HepG2 (cell line): ENCODE results near the gene THAP3. TPM values are rescaled to one million over a fixed set of nuclear protein-coding genes. Genes with fewer than 3 reads are reported as not detected.

Source experiments
- KIAA2018 ChIP-seq: sonication (generic); formaldehyde crosslinking; IDR thresholded peaks from 2 replicates; pipeline ENCODE4 v1.5.0; 2020; ENCODE audit warnings: mild to moderate bottlenecking, missing genetic modification reagents, borderline replicate concordance
- SNAPC5 ChIP-seq: sonication (generic); formaldehyde crosslinking; IDR thresholded peaks from 2 replicates; pipeline ENCODE4 v1.8.1; 2023; ENCODE audit warnings: mild to moderate bottlenecking, missing genetic modification reagents, borderline replicate concordance
- polyA plus RNA-seq, 8 experiments: library from polyadenylated mRNA; depleted of rRNA in 3 of 8; stranded (reverse) in 7 of 8; unstranded in 1 of 8; fragments of >200 nt; fragmentation: Illumina TruSeq in 4 of 8; extraction: Trizol in 4 of 8; gene quantifications; 2 replicates each; pipeline versions ENCODE4 v1.2.1 to v1.2.3, GENCODE V29; 2011 to 2016; ENCODE audit warnings: low read depth in 4 of 8, missing spikeins in 1 of 8, mixed read lengths in 1 of 8; ENCODE audit not compliant: insufficient read depth in 1 of 8
- total RNA-seq, 5 experiments: library from RNA; depleted of rRNA; stranded (reverse); fragments of >200 nt; fragmentation: Illumina TruSeq; extraction: Trizol; gene quantifications; 2 replicates each; pipeline ENCODE4 v1.2.3, GENCODE V29; 2016; ENCODE audit warnings: low read depth in 1 of 5

Gene THAP3
- total and polyA plus RNA-seq, 2 of the 13 experiments (the other 11 are each of a cell fraction or from before 2014, with no cell fraction given), result 10.3 to 14.9 TPM

- TF ChIP-seq KIAA2018 (CRISPR knock-in tag), result no peak
- TF ChIP-seq SNAPC5 (CRISPR knock-in tag), result no peak
- TF ChIP-seq, all 625 proteins: peak for 0
Observed at GRCh38 chr1:6675941-6676340, 51.3 kb downstream of the THAP3 start (continued).

Other genes starting within 250 kb of the THAP3 start
- 33.0 and 43.2 TPM in 2 replicates for gene ACOT7, start 231.1 kb upstream of the THAP3 start, total RNA-seq (2016; rRNA removed; fragmentation: Illumina TruSeq; extraction: Trizol)
- 47.6 and 55.8 TPM in 2 replicates for gene ACOT7, start 231.1 kb upstream of the THAP3 start, polyA plus RNA-seq (2011; rRNA removed)
- gene HES2, start 204.9 kb upstream of the THAP3 start, total RNA-seq (2016; rRNA removed; fragmentation: Illumina TruSeq; extraction: Trizol), result 0.10 and 0.11 TPM in 2 replicates
- 0.13 and 0.17 TPM in 2 replicates for gene HES2, start 204.9 kb upstream of the THAP3 start, polyA plus RNA-seq (2011; rRNA removed)
- 38.5 and 48.6 TPM in 2 replicates for gene ESPN, start 200.1 kb upstream of the THAP3 start, total RNA-seq (2016; rRNA removed; fragmentation: Illumina TruSeq; extraction: Trizol)
- 54.2 and 70.4 TPM in 2 replicates for gene ESPN, start 200.1 kb upstream of the THAP3 start, polyA plus RNA-seq (2011; rRNA removed)
- 0.55 and 1.5 TPM in 2 replicates for gene TNFRSF25, start 158.7 kb upstream of the THAP3 start, total RNA-seq (2016; rRNA removed; fragmentation: Illumina TruSeq; extraction: Trizol)
- 1.4 and 1.6 TPM in 2 replicates for gene TNFRSF25, start 158.7 kb upstream of the THAP3 start, polyA plus RNA-seq (2011; rRNA removed)
- gene PLEKHG5, start 133.2 kb upstream of the THAP3 start, total RNA-seq (2016; rRNA removed; fragmentation: Illumina TruSeq; extraction: Trizol), result 1.9 and 3.5 TPM in 2 replicates
- 1.9 and 2.6 TPM in 2 replicates for gene PLEKHG5, start 133.2 kb upstream of the THAP3 start, polyA plus RNA-seq (2011; rRNA removed)
- 20.2 and 24.7 TPM in 2 replicates for gene NOL9, start 70.4 kb upstream of the THAP3 start, total RNA-seq (2016; rRNA removed; fragmentation: Illumina TruSeq; extraction: Trizol)
- gene NOL9, start 70.4 kb upstream of the THAP3 start, polyA plus RNA-seq (2011; rRNA removed), result 13.0 and 18.0 TPM in 2 replicates
- gene TAS1R1, start 69.6 kb upstream of the THAP3 start, total RNA-seq (2016; rRNA removed; fragmentation: Illumina TruSeq; extraction: Trizol), result 0.98 and 1.4 TPM in 2 replicates
- 1.6 and 1.9 TPM in 2 replicates for gene TAS1R1, start 69.6 kb upstream of the THAP3 start, polyA plus RNA-seq (2011; rRNA removed)
- 13.8 and 17.1 TPM in 2 replicates for gene ZBTB48, start 44.9 kb upstream of the THAP3 start, total RNA-seq (2016; rRNA removed; fragmentation: Illumina TruSeq; extraction: Trizol)
- gene ZBTB48, start 44.9 kb upstream of the THAP3 start, polyA plus RNA-seq (2011; rRNA removed), result 13.0 and 18.1 TPM in 2 replicates
- 20.9 and 25.0 TPM in 2 replicates for gene KLHL21, start 22.0 kb upstream of the THAP3 start, total RNA-seq (2016; rRNA removed; fragmentation: Illumina TruSeq; extraction: Trizol)
- gene KLHL21, start 22.0 kb upstream of the THAP3 start, polyA plus RNA-seq (2011; rRNA removed), result 14.8 and 19.9 TPM in 2 replicates
- 7.4 and 8.4 TPM in 2 replicates for gene PHF13, start 11.1 kb upstream of the THAP3 start, total RNA-seq (2016; rRNA removed; fragmentation: Illumina TruSeq; extraction: Trizol)
- gene PHF13, start 11.1 kb upstream of the THAP3 start, polyA plus RNA-seq (2011; rRNA removed), result 4.7 and 6.1 TPM in 2 replicates
- gene DNAJC11, start 76.9 kb downstream of the THAP3 start, total RNA-seq (2016; rRNA removed; fragmentation: Illumina TruSeq; extraction: Trizol), result 47.6 and 56.8 TPM in 2 replicates
- 24.0 and 25.1 TPM in 2 replicates for gene DNAJC11, start 76.9 kb downstream of the THAP3 start, polyA plus RNA-seq (2011; rRNA removed)
- 36.4 and 36.7 TPM in 2 replicates for gene CAMTA1, start 160.6 kb downstream of the THAP3 start, total RNA-seq (2016; rRNA removed; fragmentation: Illumina TruSeq; extraction: Trizol)
- 22.4 and 25.0 TPM in 2 replicates for gene CAMTA1, start 160.6 kb downstream of the THAP3 start, polyA plus RNA-seq (2011; rRNA removed)